SU-DHL-6 (cell line): ENCODE measurements around the gene CHIT1.

Experiments
- H2AFZ ChIP-seq: fragments of 200-600 bp; sonication (generic); 2 replicates; pipeline ENCODE4 v1.6.1; 2014; ENCODE audit warnings: low read depth, mild to moderate bottlenecking, moderate library complexity, mixed read lengths, antibody characterized with exemption, low read length; ENCODE audit not compliant: severe bottlenecking
- H3F3A ChIP-seq: fragments of 200-600 bp; shearing (Covaris generic); 2 replicates; pipeline ENCODE4 v1.6.0; 2016; ENCODE audit warnings: antibody characterized with exemption, mild to moderate bottlenecking; ENCODE audit not compliant: insufficient read depth
- H3K27ac ChIP-seq: fragments of 200-600 bp; sonication (generic); 2 replicates; pipeline ENCODE4 v1.5.1; 2016; ENCODE audit warnings: low read depth, mild to moderate bottlenecking, low read length, moderate library complexity, mixed read lengths
- H3K27me3 ChIP-seq: fragments of 200-600 bp; sonication (generic), shearing (Covaris generic); 2 replicates; pipeline ENCODE4 v1.6.0; 2014; ENCODE audit warnings: mild to moderate bottlenecking, low read length
- H3K36me3 ChIP-seq: fragments of 200-600 bp; sonication (generic); 2 replicates; pipeline ENCODE4 v1.6.1; 2014; ENCODE audit warnings: mild to moderate bottlenecking, low read length, mixed read lengths
- H3K4me2 ChIP-seq: fragments of 300-600, 200-600 bp; shearing (Covaris generic), sonication (generic); 2 replicates; pipeline ENCODE4 v1.6.0; 2014; ENCODE audit warnings: low read length, low read depth, mild to moderate bottlenecking; ENCODE audit not compliant: poor library complexity, severe bottlenecking
- H3K4me3 ChIP-seq: fragments of 200-600 bp; sonication (generic); 2 replicates; pipeline ENCODE4 v1.5.1; 2014; ENCODE audit warnings: antibody characterized with exemption, low read length, mild to moderate bottlenecking, mixed read lengths; ENCODE audit not compliant: insufficient read depth, poor library complexity, severe bottlenecking
- H3K79me2 ChIP-seq: fragments of 200-600 bp; sonication (generic); 2 replicates; pipeline ENCODE4 v1.6.1; 2014; ENCODE audit warnings: mild to moderate bottlenecking, low read length, moderate library complexity; ENCODE audit not compliant: insufficient read depth
- H3K9ac ChIP-seq: fragments of 200-600 bp; sonication (generic); 2 replicates; pipeline ENCODE4 v1.7.0; 2014; ENCODE audit warnings: mild to moderate bottlenecking, low read length
- H3K9me2 ChIP-seq: fragments of 200-600 bp; sonication (generic); replicated peaks from 2 replicates; pipeline ENCODE4 v1.6.1; 2014; ENCODE audit warnings: low read length; ENCODE audit not compliant: insufficient read depth
- H3K9me3 ChIP-seq: fragments of 200-600 bp; sonication (generic); 2 replicates; pipeline ENCODE4 v1.6.1; 2014; ENCODE audit warnings: low read length, mixed read lengths; ENCODE audit not compliant: insufficient read depth
- H4K20me1 ChIP-seq: fragments of 200-600 bp; sonication (generic); 2 replicates; pipeline ENCODE4 v1.6.1; 2014; ENCODE audit warnings: low read depth, mild to moderate bottlenecking, antibody characterized with exemption, low read length, moderate library complexity, mixed read lengths
- EZH2phosphoT487 ChIP-seq: fragments of 200-600 bp; sonication (generic), shearing (Covaris generic); conservative IDR thresholded peaks from 2 replicates; pipeline ENCODE4 v1.6.1; 2018; ENCODE audit warnings: mild to moderate bottlenecking, antibody characterized with exemption, low read length, moderate library complexity, mixed read lengths
- TF ChIP-seq, protein P1 (sequence below): fragments of 200-600 bp; sonication (generic); IDR thresholded peaks from one replicate; pipeline ENCODE4 v1.5.1; 2017; ENCODE audit warnings: antibody characterized with exemption, mild to moderate bottlenecking, low read length, moderate library complexity; ENCODE audit not compliant: insufficient read depth, poor library complexity, severe bottlenecking

CHIT1 gene

DNA sequence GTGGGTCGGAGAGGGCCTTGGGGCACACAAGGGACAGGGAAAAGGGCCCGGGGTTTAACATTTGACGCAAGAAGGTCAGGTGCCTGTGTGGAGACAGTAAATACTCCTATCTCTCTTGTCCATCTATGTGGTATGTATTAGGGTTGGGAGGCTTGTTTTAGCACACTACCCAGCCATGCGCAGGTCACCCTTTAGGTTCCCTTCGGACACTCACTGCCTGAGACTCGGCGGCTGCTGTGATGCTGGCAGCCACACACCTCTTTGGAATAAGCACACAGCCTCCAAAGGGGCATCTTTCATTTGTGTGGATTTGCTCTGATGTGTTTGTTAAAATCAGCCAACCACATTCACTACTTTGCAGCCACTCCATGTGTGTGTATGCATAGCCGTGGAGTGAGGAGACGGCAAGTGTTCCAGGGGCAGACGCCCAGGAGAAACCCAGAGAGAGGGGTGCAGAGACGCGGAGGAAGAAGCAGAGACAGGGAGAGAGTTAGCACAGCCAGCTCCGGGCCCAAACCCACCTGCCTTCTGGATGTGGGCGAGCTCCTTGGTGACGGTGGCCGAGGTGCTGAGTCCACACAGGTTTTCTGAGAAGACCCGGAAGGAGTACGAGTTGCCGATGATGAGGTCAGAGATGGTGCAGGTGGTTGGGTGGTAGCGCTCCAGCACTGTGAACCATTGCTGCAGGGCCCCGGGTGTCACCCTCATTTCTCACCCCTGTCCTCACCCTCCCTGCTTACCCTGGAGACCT lies 59.5 kb downstream of the CHIT1 start:
- no peak overlapping the region for H3K4me2 ChIP-seq
- no peak overlapping the region for H2AFZ ChIP-seq
- H3K4me3 ChIP-seq: no peak overlapping the region
- TF ChIP-seq, protein P1, sequence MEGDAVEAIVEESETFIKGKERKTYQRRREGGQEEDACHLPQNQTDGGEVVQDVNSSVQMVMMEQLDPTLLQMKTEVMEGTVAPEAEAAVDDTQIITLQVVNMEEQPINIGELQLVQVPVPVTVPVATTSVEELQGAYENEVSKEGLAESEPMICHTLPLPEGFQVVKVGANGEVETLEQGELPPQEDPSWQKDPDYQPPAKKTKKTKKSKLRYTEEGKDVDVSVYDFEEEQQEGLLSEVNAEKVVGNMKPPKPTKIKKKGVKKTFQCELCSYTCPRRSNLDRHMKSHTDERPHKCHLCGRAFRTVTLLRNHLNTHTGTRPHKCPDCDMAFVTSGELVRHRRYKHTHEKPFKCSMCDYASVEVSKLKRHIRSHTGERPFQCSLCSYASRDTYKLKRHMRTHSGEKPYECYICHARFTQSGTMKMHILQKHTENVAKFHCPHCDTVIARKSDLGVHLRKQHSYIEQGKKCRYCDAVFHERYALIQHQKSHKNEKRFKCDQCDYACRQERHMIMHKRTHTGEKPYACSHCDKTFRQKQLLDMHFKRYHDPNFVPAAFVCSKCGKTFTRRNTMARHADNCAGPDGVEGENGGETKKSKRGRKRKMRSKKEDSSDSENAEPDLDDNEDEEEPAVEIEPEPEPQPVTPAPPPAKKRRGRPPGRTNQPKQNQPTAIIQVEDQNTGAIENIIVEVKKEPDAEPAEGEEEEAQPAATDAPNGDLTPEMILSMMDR: no peak
- no peak for TF ChIP-seq EZH2phosphoT487
- H3K9me3 ChIP-seq: no peaks in the 10 kb centered on the region
- H3K27me3 ChIP-seq: no peaks in the 10 kb centered on the region
- no peaks in the 10 kb centered on the region for H3K36me3 ChIP-seq
- no peaks in the 10 kb centered on the region for H3F3A ChIP-seq
- no peak overlapping the region for H3K27ac ChIP-seq
- H3K9me2 ChIP-seq: no peaks in the 10 kb centered on the region
- no peak overlapping the region for H3K9ac ChIP-seq
- H3K79me2 ChIP-seq: no peaks in the 10 kb centered on the region
- H4K20me1 ChIP-seq: no peaks in the 10 kb centered on the region

DNA sequence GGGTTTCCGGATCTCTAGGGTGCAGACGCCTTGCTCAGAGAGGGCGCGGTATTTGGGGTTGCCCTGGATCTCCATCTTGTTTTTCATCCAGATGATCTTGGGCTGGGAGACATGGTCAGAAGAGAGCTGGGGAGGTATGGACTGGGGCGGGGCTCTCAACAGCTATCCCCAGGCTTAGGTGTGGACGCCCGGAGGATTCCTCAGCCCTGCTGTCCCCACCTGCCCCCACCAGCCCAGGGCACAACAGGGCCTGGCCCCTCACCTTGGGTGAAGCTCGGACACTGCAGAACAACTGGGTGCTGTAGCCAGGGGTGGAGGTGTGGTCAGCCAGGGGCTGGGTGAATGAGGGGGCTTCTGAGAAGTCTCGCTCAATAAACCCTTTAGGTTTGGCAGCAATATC lies 60.5 kb downstream of the CHIT1 start:
- Histone ChIP-seq H3K79me2 (no peaks in the 10 kb centered on the region), H4K20me1 (no peaks in the 10 kb centered on the region), H3K27me3 (no peaks in the 10 kb centered on the region), H3K36me3 (no peaks in the 10 kb centered on the region), H3K4me2 (no peak overlapping the region), H3K9me2 (no peaks in the 10 kb centered on the region), H3K27ac (no peak overlapping the region), H3K4me3 (no peak overlapping the region), H3F3A (no peaks in the 10 kb centered on the region), H3K9me3 (no peaks in the 10 kb centered on the region), H2AFZ (no peak overlapping the region), H3K9ac (no peak overlapping the region)
- TF ChIP-seq, protein P1: no peak
- TF ChIP-seq EZH2phosphoT487: no peak

DNA sequence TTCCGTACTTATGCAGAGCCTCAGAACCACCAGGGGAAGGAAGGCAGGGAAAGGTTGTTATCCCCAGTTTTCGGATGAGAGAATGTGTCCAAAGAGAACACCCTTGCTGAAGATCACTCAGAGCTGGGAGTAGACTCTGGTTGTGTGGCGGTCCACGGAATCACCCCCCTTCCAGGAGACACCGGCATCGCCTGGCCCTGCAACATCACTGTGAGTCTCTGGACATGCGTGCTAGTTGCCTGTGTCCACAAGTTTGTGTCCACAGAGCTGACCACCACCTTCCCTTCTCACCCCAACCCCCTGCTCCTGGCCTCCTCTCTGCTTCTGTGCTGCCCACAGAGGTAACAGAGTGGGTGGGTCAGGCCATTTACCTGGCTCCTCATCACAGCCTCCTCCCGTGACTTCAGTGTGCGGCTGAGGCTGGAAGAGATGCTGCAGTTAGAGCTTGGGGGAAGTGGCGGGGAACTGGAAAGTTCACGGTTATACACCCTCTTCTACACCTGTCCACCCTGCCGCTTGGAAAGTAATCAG lies 61.2 kb downstream of the CHIT1 start:
- no peak overlapping the region for H3K4me2 ChIP-seq
- no peaks in the 10 kb centered on the region for H3K9me3 ChIP-seq
- H3K27me3 ChIP-seq: no peaks in the 10 kb centered on the region
- H3K79me2 ChIP-seq: no peaks in the 10 kb centered on the region
- H3K4me3 ChIP-seq: no peak overlapping the region
- H3K9ac ChIP-seq: no peak overlapping the region
- no peak for TF ChIP-seq EZH2phosphoT487
- no peaks in the 10 kb centered on the region for H3K9me2 ChIP-seq
- H3F3A ChIP-seq: no peaks in the 10 kb centered on the region
- H3K27ac ChIP-seq: no peak overlapping the region
- no peaks in the 10 kb centered on the region for H4K20me1 ChIP-seq
- no peak overlapping the region for H2AFZ ChIP-seq
- no peaks in the 10 kb centered on the region for H3K36me3 ChIP-seq

DNA sequence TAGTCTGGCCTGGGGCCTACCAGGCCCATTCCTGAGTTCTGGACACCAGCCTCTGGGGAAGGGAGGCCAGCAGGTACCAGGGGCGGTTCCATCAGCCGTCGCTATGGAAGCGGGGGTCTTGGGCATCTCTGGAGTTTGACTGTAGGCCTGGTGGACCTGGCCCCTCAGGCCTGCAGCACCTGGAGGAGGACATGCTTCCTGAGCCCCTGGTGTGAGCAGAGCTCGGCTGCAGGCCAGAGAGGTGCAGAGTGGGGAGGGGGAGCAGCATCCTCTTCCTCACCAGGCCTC lies 61.6 kb downstream of the CHIT1 start:
- Histone ChIP-seq H3K4me2 (no peak overlapping the region), H3K27me3 (no peaks in the 10 kb centered on the region), H3K4me3 (no peak overlapping the region), H3K9me2 (no peaks in the 10 kb centered on the region), H3K9ac (no peak overlapping the region), H2AFZ (no peak overlapping the region), H4K20me1 (no peaks in the 10 kb centered on the region), H3K36me3 (no peaks in the 10 kb centered on the region), H3F3A (no peaks in the 10 kb centered on the region), H3K27ac (no peak overlapping the region), H3K79me2 (no peaks in the 10 kb centered on the region), H3K9me3 (no peaks in the 10 kb centered on the region)
- no peak for TF ChIP-seq EZH2phosphoT487
- TF ChIP-seq, protein P1: no peak
